ENCODE measurements around the gene POP7. TPM values are rescaled to one million over a fixed set of nuclear protein-coding genes. Genes with fewer than 3 reads are reported as not detected.

POP7 gene
- total RNA-seq, 1 experiment from 2014 or later, result 96.9 TPM

GRCh38 chr7:100753750-100754149 lies 47.8 kb downstream of the POP7 start:
- H3K27ac ChIP-seq (ENCODE audit: insufficient read length, low read depth, low read length), result no peak overlapping the region
- H3K4me1 ChIP-seq (ENCODE audit: insufficient read depth, low read length), result no peaks in the 10 kb centered on the region
- H4K5ac ChIP-seq (ENCODE audit: insufficient read length, low read depth, low read length), result no peak overlapping the region
- H3K9me3 ChIP-seq (ENCODE audit: control insufficient read depth, low read depth, low read length), result no peaks in the 10 kb centered on the region
- no peak overlapping the region for H3K23ac ChIP-seq (ENCODE audit: insufficient read length, low read depth, low read length)
- H4K91ac ChIP-seq (ENCODE audit: insufficient read length, low read depth, low read length), result no peak overlapping the region
- no peaks in the 10 kb centered on the region for H3K79me1 ChIP-seq (ENCODE audit: insufficient read depth, low read depth, low read length, poor library complexity, severe bottlenecking)
- H3K14ac ChIP-seq (ENCODE audit: insufficient read depth, low read length), result no peak overlapping the region
- H2BK5ac ChIP-seq (ENCODE audit: insufficient read length, low read length), result no peak overlapping the region
- no peak for DNase-seq
- no peak overlapping the region for H2BK20ac ChIP-seq (ENCODE audit: low read depth, low read length, poor library complexity, severe bottlenecking)
- H3K9ac ChIP-seq (ENCODE audit: extremely low read depth, insufficient read length, low read length), result no peak overlapping the region
- Mint-ChIP-seq H3K27me3 (ENCODE audit: low read depth) (peaks cover 28% of the 10 kb centered on the region), H3K36me3 (ENCODE audit: insufficient read depth in 1 of 3, low read depth in 3 of 3) (no peaks in the 10 kb centered on the region), H3K4me3 (no peak overlapping the region), H3K9me3 (peaks cover 0 to 4% of the 10 kb centered on the region in 2 experiments; a peak in 1 of 5 replicates), H3K27ac (no peak overlapping the region), H3K4me1 (peaks cover 0 to 8% of the 10 kb centered on the region in 2 experiments; a peak in 1 of 4 replicates)
- no peaks in the 10 kb centered on the region for H3K23me2 ChIP-seq (ENCODE audit: insufficient read length, low read depth, low read length, poor library complexity, severe bottlenecking)
- TF ChIP-seq CTCF (conservative IDR thresholded peaks at IDR 0.05), result no peak
- no peak overlapping the region for H3K4ac ChIP-seq (ENCODE audit: low read depth, low read length)
- no peak overlapping the region for H3K18ac ChIP-seq (ENCODE audit: insufficient read length, low read depth, low read length)
- H4K8ac ChIP-seq (replicated peaks; ENCODE audit: insufficient read length, low read depth, low read length), result no peak overlapping the region
- H3K79me2 ChIP-seq (ENCODE audit: insufficient read depth, low read length), result no peaks in the 10 kb centered on the region
- no peak overlapping the region for H3T11ph ChIP-seq (ENCODE audit: low read length)
- no peak overlapping the region for H2AFZ ChIP-seq (ENCODE audit: low read length)
- no peak overlapping the region for H2AK5ac ChIP-seq (ENCODE audit: insufficient read length, low read length)
- no peaks in the 10 kb centered on the region for H4K20me1 ChIP-seq (ENCODE audit: control insufficient read depth, insufficient read depth, insufficient read length)
- no peak overlapping the region for H3K4me2 ChIP-seq (ENCODE audit: insufficient read depth, insufficient read length, low read length)
- no peak overlapping the region for H2BK15ac ChIP-seq (ENCODE audit: low read depth, low read length)
- WGBS (ENCODE audit: extremely low coverage, insufficient read length, low lambda C conversion rate), result no CpG with 5 or more reads among the region's 3 CpGs
- H2BK120ac ChIP-seq (ENCODE audit: low read depth, low read length, poor library complexity, severe bottlenecking), result no peak overlapping the region
- H2BK12ac ChIP-seq (ENCODE audit: insufficient read length, low read depth, low read length), result no peak overlapping the region
- no peak overlapping the region for H3K56ac ChIP-seq (ENCODE audit: insufficient read length, low read depth, low read length)
- no peaks in the 10 kb centered on the region for H3K27me3 ChIP-seq (ENCODE audit: insufficient read depth, low read length)

Other genes with a start within 250 kb of the POP7 start
- gene SPACDR, start 241.9 kb upstream of the POP7 start, total RNA-seq (2021), result 0.39 TPM in 1 of 2 replicates, not detected in the other
- 17.2 and 17.5 TPM in 2 replicates for gene TSC22D4, start 226.9 kb upstream of the POP7 start, total RNA-seq (2021)
- gene NYAP1, start 222.2 kb upstream of the POP7 start, total RNA-seq (2021), result 3.2 and 4.0 TPM in 2 replicates
- gene AGFG2, start 166.9 kb upstream of the POP7 start, total RNA-seq (2021), result 11.2 and 12.7 TPM in 2 replicates
- 4.2 and 5.1 TPM in 2 replicates for gene SAP25, start 132.2 kb upstream of the POP7 start, total RNA-seq (2021)
- gene LRCH4, start 120.0 kb upstream of the POP7 start, total RNA-seq (2021), result 36.8 and 39.1 TPM in 2 replicates
- gene FBXO24, start 119.8 kb upstream of the POP7 start, total RNA-seq (2021), result 0.85 and 1.3 TPM in 2 replicates
- 25.8 and 26.1 TPM in 2 replicates for gene PCOLCE, start 103.8 kb upstream of the POP7 start, total RNA-seq (2021)
- gene MOSPD3, start 93.6 kb upstream of the POP7 start, total RNA-seq (2021), result 16.7 and 17.5 TPM in 2 replicates
- 1.9 and 2.3 TPM in 2 replicates for gene TFR2, start 64.6 kb upstream of the POP7 start, total RNA-seq (2021)
- 0.33 and 0.50 TPM in 2 replicates for gene ACTL6B, start 49.7 kb upstream of the POP7 start, total RNA-seq (2021)
- gene GNB2, start 32.4 kb upstream of the POP7 start, total RNA-seq (2021), result 171 and 174 TPM in 2 replicates
- gene GIGYF1, start 11.9 kb upstream of the POP7 start, total RNA-seq (2021), result 101 and 104 TPM in 2 replicates
- gene EPO, start 14.3 kb downstream of the POP7 start, total RNA-seq (2021), result 0.33 and 0.44 TPM in 2 replicates
- not detected in 2 replicates for gene ZAN, start 27.5 kb downstream of the POP7 start, total RNA-seq (2021)
- 132 and 135 TPM in 2 replicates for gene EPHB4, start 121.4 kb downstream of the POP7 start, total RNA-seq (2021)
- 42.3 and 43.0 TPM in 2 replicates for gene SLC12A9, start 146.6 kb downstream of the POP7 start, total RNA-seq (2021)
- 120 and 122 TPM in 2 replicates for gene TRIP6, start 161.3 kb downstream of the POP7 start, total RNA-seq (2021)
- 373 and 382 TPM in 2 replicates for gene SRRT, start 169.0 kb downstream of the POP7 start, total RNA-seq (2021)
- gene UFSP1, start 183.6 kb downstream of the POP7 start, total RNA-seq (2021), result 4.3 and 4.6 TPM in 2 replicates
- 5.7 and 7.0 TPM in 2 replicates for gene ACHE, start 189.8 kb downstream of the POP7 start, total RNA-seq (2021)
- 27.4 and 29.2 TPM in 2 replicates for gene MUC3A, start 243.4 kb downstream of the POP7 start, total RNA-seq (2021)